ENCODE data around the gene NUP98. TPM values are rescaled to one million over a fixed set of nuclear protein-coding genes. Genes with fewer than 3 reads are reported as not detected.
"Not testable (repeated sequence)": the region's sequence is repeated elsewhere in the genome, so short reads cannot be mapped to it uniquely, and the experiment has no call there.

The NUP98 gene
- total and polyA plus RNA-seq, 2 experiments from 2014 or later, result 20.4 to 110 TPM

- no peaks in the 10 kb centered on the region for H3K27me3 ChIP-seq
- DNase-seq (ENCODE audit: low read depth in 1 of 2, low spot score in 1 of 2), result no peak
Measured at GRCh38 chr11:3659595-3660515, 137.5 kb downstream of the NUP98 start.

DNA sequence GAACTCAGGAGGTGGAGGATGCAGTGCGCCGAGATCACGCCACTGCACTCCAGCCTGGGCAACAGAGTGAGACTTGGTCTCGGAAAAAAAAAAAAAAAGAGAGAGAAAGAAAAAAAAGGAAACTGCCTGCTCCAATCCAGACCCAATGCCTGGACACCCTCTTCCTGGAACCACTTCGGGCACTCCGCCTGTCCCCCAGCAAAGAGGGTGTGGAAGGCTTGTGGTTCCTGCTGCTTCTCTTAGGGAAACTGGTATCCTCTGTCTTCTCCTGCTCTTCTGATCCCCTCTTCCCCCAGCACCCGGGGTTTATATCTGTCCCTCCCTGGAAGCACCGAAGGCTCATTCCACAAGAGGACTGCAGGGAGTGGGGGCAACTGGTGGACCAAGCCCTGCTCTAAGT lies 139.1 kb downstream of the NUP98 start:
- no peaks in the 10 kb centered on the region for H3K4me1 ChIP-seq (ENCODE audit: low read depth)
- no peaks in the 10 kb centered on the region for H3K27me3 ChIP-seq

More at GRCh38 chr11:3659595-3660515, 137.5 kb downstream of the NUP98 start:
- Histone ChIP-seq H3K36me3 (no peaks in the 10 kb centered on the region), H3K27ac (no peak overlapping the region), H3K4me1 (ENCODE audit: low read depth) (no peaks in the 10 kb centered on the region), H3K4me3 (no peak overlapping the region), H3K9me3 (ENCODE audit: low read depth) (no peaks in the 10 kb centered on the region)
- TF ChIP-seq CTCF (IDR thresholded peaks at IDR 0.05; ENCODE audit: low read depth, low read length), result no peak

GRCh38 chr11:3657331-3657730 lies 140.0 kb downstream of the NUP98 start:
- not testable (repeated sequence) for DNase-seq (ENCODE audit: low read depth in 1 of 2, low spot score in 1 of 2); H3K4me1 ChIP-seq (ENCODE audit: low read depth); H3K4me3 ChIP-seq; H3K36me3 ChIP-seq; H3K9me3 ChIP-seq (ENCODE audit: low read depth); H3K27ac ChIP-seq; H3K27me3 ChIP-seq

More for the DNA sequence above, 139.1 kb downstream of the NUP98 start:
- H3K9me3 ChIP-seq (ENCODE audit: low read depth), result no peaks in the 10 kb centered on the region
- no peak overlapping the region for H3K4me3 ChIP-seq
- no peaks in the 10 kb centered on the region for H3K36me3 ChIP-seq
- DNase-seq (ENCODE audit: low read depth in 1 of 2, low spot score in 1 of 2), result no peak
- TF ChIP-seq CTCF (IDR thresholded peaks at IDR 0.05; ENCODE audit: low read depth, low read length), result no peak
- H3K27ac ChIP-seq, result no peak overlapping the region

DNA sequence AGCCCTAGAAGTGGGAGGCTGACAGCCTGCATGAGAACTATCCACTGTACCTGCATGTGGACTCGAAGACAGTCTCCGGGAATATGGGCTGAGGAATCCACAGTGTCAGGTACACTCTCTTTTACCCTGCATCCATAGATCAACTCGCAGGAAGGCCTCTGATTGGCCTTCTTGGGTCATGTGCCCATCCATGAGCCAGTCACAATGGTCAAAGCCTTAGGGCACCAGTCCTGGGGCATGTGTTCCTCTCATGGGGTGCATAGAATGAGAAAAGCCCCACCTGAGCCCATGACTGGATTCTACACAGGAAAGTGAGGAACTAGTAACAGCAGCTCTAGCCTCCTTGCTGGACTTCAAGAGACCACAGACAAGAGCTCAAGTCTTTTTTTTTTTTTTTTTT lies 141.8 kb downstream of the NUP98 start:
- TF ChIP-seq CTCF (IDR thresholded peaks at IDR 0.05; ENCODE audit: low read depth, low read length), result no peak
- no peak for DNase-seq (ENCODE audit: low read depth in 1 of 2, low spot score in 1 of 2)
- H3K36me3 ChIP-seq, result no peaks in the 10 kb centered on the region

DNA sequence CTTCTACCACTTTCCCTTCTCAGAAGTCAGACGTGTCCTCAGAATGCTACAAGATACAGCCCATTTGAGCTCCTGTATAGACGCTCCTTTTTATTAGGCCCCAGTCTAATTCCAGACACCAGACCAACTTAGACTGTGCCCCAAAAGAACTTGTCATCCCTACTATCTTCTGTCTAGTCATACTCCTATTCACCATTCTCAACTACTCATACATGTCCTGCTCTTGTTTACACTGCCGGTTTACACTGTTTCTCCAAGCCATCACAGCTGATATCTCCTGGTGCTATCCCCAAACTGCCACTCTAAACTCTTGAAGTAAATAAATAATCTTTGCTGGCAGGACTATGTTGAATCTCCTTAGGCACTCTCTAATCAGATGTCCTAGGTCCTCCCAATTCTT lies 144.8 kb downstream of the NUP98 start:
- not testable (repeated sequence) for H3K9me3 ChIP-seq (ENCODE audit: low read depth)

More for the DNA sequence above, 141.8 kb downstream of the NUP98 start:
- no peaks in the 10 kb centered on the region for H3K27me3 ChIP-seq
- no peak overlapping the region for H3K27ac ChIP-seq
- H3K4me1 ChIP-seq (ENCODE audit: low read depth), result no peaks in the 10 kb centered on the region
- no peak overlapping the region for H3K4me3 ChIP-seq
- no peaks in the 10 kb centered on the region for H3K9me3 ChIP-seq (ENCODE audit: low read depth)

DNA sequence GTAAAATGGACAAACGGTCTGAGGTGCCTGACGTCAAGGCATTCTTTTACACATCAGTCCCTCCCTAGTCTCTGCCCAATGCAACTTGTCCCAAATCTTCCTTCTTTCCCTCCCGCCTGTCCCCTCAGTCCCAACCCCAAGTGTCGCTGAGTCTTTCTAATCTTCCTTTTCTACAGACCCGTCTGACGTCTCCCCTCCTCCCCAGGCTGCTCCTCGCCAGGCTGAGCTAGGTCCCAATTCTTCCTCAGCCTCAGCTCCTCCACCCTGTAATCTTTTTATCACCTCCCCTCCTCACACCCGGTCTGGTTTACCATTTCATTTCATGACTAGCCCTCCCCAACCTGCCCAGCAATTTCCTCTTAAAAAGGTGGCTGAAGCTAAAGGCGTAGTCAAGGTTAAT lies 148.0 kb downstream of the NUP98 start:
- DNase-seq (ENCODE audit: low read depth in 1 of 2, low spot score in 1 of 2); H3K4me3 ChIP-seq; H3K27ac ChIP-seq: not testable (repeated sequence)

More for the DNA sequence above, 144.8 kb downstream of the NUP98 start:
- DNase-seq (ENCODE audit: low read depth in 1 of 2, low spot score in 1 of 2); H3K27me3 ChIP-seq; H3K36me3 ChIP-seq; H3K4me3 ChIP-seq; H3K4me1 ChIP-seq (ENCODE audit: low read depth); H3K27ac ChIP-seq: not testable (repeated sequence)

DNA sequence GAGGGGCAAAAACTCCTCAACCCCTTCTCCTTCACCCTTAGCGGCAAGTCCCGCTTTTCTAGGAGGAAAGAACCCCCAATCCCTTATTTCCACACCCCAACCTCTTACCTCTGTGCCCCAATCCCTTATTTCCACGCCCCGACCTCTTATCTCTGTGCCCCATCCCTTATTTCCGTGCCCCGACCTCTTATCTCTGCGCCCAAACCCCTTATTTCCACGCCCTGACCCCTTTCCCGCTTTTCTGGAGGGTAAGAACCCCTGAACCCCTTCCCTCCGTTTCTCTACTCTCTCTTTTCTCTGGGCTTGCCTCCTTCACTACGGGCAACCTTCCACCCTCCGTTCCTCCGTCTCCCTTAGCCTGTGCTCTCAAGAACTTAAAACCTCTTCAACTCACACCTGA lies 148.5 kb downstream of the NUP98 start:
- not testable (repeated sequence) for H3K36me3 ChIP-seq; H3K9me3 ChIP-seq (ENCODE audit: low read depth); H3K27ac ChIP-seq; DNase-seq (ENCODE audit: low read depth in 1 of 2, low spot score in 1 of 2); H3K4me3 ChIP-seq; H3K4me1 ChIP-seq (ENCODE audit: low read depth); H3K27me3 ChIP-seq

More for the DNA sequence above, 148.0 kb downstream of the NUP98 start:
- H3K4me1 ChIP-seq (ENCODE audit: low read depth); H3K9me3 ChIP-seq (ENCODE audit: low read depth); H3K27me3 ChIP-seq; H3K36me3 ChIP-seq: not testable (repeated sequence)

Data from cardiac muscle cell (in vitro differentiated cells and primary cell).